B cell (primary cell): Measurements from ENCODE around the gene NHSL1. TPM values are rescaled to one million over a fixed set of nuclear protein-coding genes. Genes with fewer than 3 reads are reported as not detected.

ENCODE experiments used
- ATAC-seq: fragments of 200-7000 bp; cut with Tn5 transposase; one replicate; pipeline ENCODE4 v1.10.0; 2021; ENCODE audit warnings: low read depth, mild to moderate bottlenecking, moderate number of reproducible peaks, moderate library complexity
- CTCF ChIA-PET: fragments of 350-600 bp; sonication (Branson Sonifier 250); formaldehyde crosslinking; loops from one replicate; lab custom pipeline; 2021; ENCODE audit warnings: antibody characterized with exemption, inconsistent platforms; lab: Charles Lee
- POLR2A ChIA-PET: fragments of 350-600 bp; sonication (Branson Sonifier 250); formaldehyde crosslinking; loops from one replicate; lab custom pipeline; 2021; ENCODE audit warnings: antibody characterized with exemption; lab: Charles Lee
- DNase-seq: peaks from one replicate; pipeline ENCODE4 v3.0.0; 2013
- H2AFZ ChIP-seq: 2 replicates; pipeline ENCODE4 v1.6.1; 2012; ENCODE audit warnings: mild to moderate bottlenecking, low read depth, low read length; ENCODE audit not compliant: insufficient read depth, poor library complexity, severe bottlenecking
- H3K27ac ChIP-seq, 2 donors: 1 replicate in 1 of 2; 2 replicates in 1 of 2; pipeline ENCODE4 v1.5.1; 2012 to 2013; ENCODE audit warnings: low read length in 2 of 2, mild to moderate bottlenecking in 2 of 2, moderate library complexity in 1 of 2
- H3K27me3 ChIP-seq, 4 experiments: fragments of 200-600 bp in 1 of 4; sonication (generic) in 1 of 4; replicated peaks in 1 of 4; 1 replicate in 2 of 4; 2 replicates in 2 of 4; pipeline versions ENCODE4 v1.6.1 to v1.7.0; 2013 to 2016; ENCODE audit warnings: low read length in 3 of 4, mild to moderate bottlenecking in 2 of 4, mixed read lengths in 1 of 4, moderate library complexity in 1 of 4; ENCODE audit not compliant: insufficient read depth in 4 of 4, control insufficient read depth in 3 of 4; ENCODE audit errors: control extremely low read depth in 1 of 4
- H3K36me3 ChIP-seq, 2 experiments: replicated peaks in 1 of 2; 1 replicate in 1 of 2; 2 replicates in 1 of 2; pipeline versions ENCODE4 v1.6.1 to v1.7.1; 2013; ENCODE audit warnings: low read length in 1 of 2; ENCODE audit not compliant: insufficient read depth in 2 of 2, control insufficient read depth in 1 of 2; ENCODE audit errors: control extremely low read depth in 1 of 2, extremely low read depth in 1 of 2
- H3K4me1 ChIP-seq, 2 donors: fragments of 200-600 bp in 1 of 2; sonication (generic) in 1 of 2; 1 replicate in 1 of 2; 2 replicates in 1 of 2; pipeline versions ENCODE4 v1.5.1 to v1.6.1; 2013 to 2017; ENCODE audit warnings: low read length in 2 of 2; ENCODE audit not compliant: control insufficient read depth in 2 of 2, insufficient read depth in 2 of 2
- H3K4me2 ChIP-seq: replicated peaks from 2 replicates; pipeline ENCODE3; 2012; ENCODE audit warnings: mild to moderate bottlenecking, low read depth, low read length; ENCODE audit not compliant: poor library complexity, severe bottlenecking
- H3K4me3 ChIP-seq, 5 experiments: fragments of 200-600 bp in 1 of 5; sonication (generic) in 1 of 5; 1 replicate in 3 of 5; 2 replicates in 2 of 5; pipeline versions ENCODE4 v1.5.1 to v1.7.0; 2011 to 2016; ENCODE audit warnings: low read length in 4 of 5, mild to moderate bottlenecking in 4 of 5, low read depth in 2 of 5, control low read depth in 1 of 5, moderate library complexity in 1 of 5; ENCODE audit not compliant: insufficient read depth in 1 of 5; ENCODE audit errors: control extremely low read depth in 1 of 5, extremely low read depth in 1 of 5
- H3K79me2 ChIP-seq: fragments of 200-600 bp; sonication (generic); one replicate; pipeline ENCODE4 v1.6.0; 2016; ENCODE audit warnings: low read length; ENCODE audit not compliant: control insufficient read depth, insufficient read depth
- H3K9ac ChIP-seq: fragments of 200-600 bp; sonication (generic); 2 replicates; pipeline ENCODE4 v1.6.1; 2017; ENCODE audit warnings: mild to moderate bottlenecking, low read length, moderate library complexity
- H3K9me3 ChIP-seq, 3 donors: one replicate each; pipeline versions ENCODE4 v1.6.1 to v1.7.1; 2013; ENCODE audit warnings: low read length in 2 of 3; ENCODE audit not compliant: control insufficient read depth in 2 of 3, insufficient read depth in 1 of 3; ENCODE audit errors: control extremely low read depth in 1 of 3
- H4K20me1 ChIP-seq: 2 replicates; pipeline ENCODE4 v1.6.0; 2012; ENCODE audit warnings: mild to moderate bottlenecking, low read length; ENCODE audit not compliant: insufficient read depth, control insufficient read depth, poor library complexity, severe bottlenecking
- H3K27ac Mint-ChIP-seq: one replicate; pipeline ENCODE4 v1.8.0; 2021; ENCODE audit warnings: mixed read lengths
- H3K27me3 Mint-ChIP-seq: one replicate; pipeline ENCODE4 v1.8.0; 2021; ENCODE audit warnings: mixed read lengths
- H3K4me1 Mint-ChIP-seq: one replicate; pipeline ENCODE4 v1.8.0; 2021; ENCODE audit warnings: mixed read lengths
- H3K4me3 Mint-ChIP-seq: one replicate; pipeline ENCODE4 v1.8.0; 2021; ENCODE audit warnings: mixed read lengths
- H3K9me3 Mint-ChIP-seq: one replicate; pipeline ENCODE4 v1.8.0; 2022; ENCODE audit warnings: mixed read lengths; ENCODE audit not compliant: insufficient read depth
- EZH2 ChIP-seq: IDR thresholded peaks from 2 replicates; pipeline ENCODE4 v1.6.1; 2012; ENCODE audit warnings: borderline replicate concordance, low read depth, mild to moderate bottlenecking, moderate library complexity, low read length; ENCODE audit not compliant: insufficient read depth, poor library complexity, severe bottlenecking
- WGBS: methylation state at CpG from one replicate; pipeline ENCODE4 v1.1.5; 2013; ENCODE audit warnings: missing lambda C conversion rate; ENCODE audit not compliant: insufficient coverage; 5-methylcytosine and 5-hydroxymethylcytosine counted together
- intact Hi-C: fragments of 100-400 bp; cut with micrococcal nuclease; formaldehyde crosslinking; loops from one replicate; pipeline ENCODE4 v1.10.0; 2022
- polyA plus RNA-seq: library from polyadenylated mRNA; depleted of rRNA; stranded (reverse); fragments of >200 nt; gene quantifications from 2 replicates; pipeline ENCODE4 v1.2.3, GENCODE V29; 2012
- total RNA-seq, 2 donors: library from RNA; stranded (reverse); fragments of 120-200 nt in 1 of 2; gene quantifications; 1 replicate in 1 of 2; 2 replicates in 1 of 2; pipeline versions ENCODE4 v1.2.3 to v1.2.4, GENCODE V29; 2013 to 2022
- TF ChIP-seq, protein P1 (sequence below): fragments of 200-600 bp; IDR thresholded peaks from one replicate; pipeline ENCODE4 v1.8.0; 2022; ENCODE audit warnings: antibody characterized with exemption, mild to moderate bottlenecking

NHSL1 gene
- total and polyA plus RNA-seq, 2 donors (not counting 1 experiment from before 2014, with no cell fraction given), result 0.04 to 0.10 TPM

- CTCF ChIA-PET, result no interaction called here
Observed at GRCh38 chr6:138485586-138486248, 13.6 kb downstream of the NHSL1 start.

GRCh38 chr6:138485005-138485545 is 14.2 kb downstream of the NHSL1 start:
- H3K27ac ChIP-seq, result no peak overlapping the region
- 100% methylated on average over 7 of the region's 11 CpGs for WGBS
- H4K20me1 ChIP-seq, result no peaks in the 10 kb centered on the region
- H3K4me3 ChIP-seq, result no peak overlapping the region
- ATAC-seq, result no peak
- no peak overlapping the region for H3K4me3 Mint-ChIP-seq
- intact Hi-C loops, result no loop called here
- H3K27ac Mint-ChIP-seq, result no peak overlapping the region
- peaks cover 19% of the 10 kb centered on the region for H3K27me3 Mint-ChIP-seq
- no peak overlapping the region for H2AFZ ChIP-seq
- no peaks in the 10 kb centered on the region for H3K9me3 Mint-ChIP-seq
- no peak overlapping the region for H3K4me2 ChIP-seq
- H3K9me3 ChIP-seq, result no peaks in the 10 kb centered on the region
- CTCF ChIA-PET, result interaction anchor here (0.7 kb wide), 1 partner anchor 106 kb away, joined by 3 read pairs; no protein-coding TSS in a partner anchor
- no peak for DNase-seq
- no peak overlapping the region for H3K9ac ChIP-seq
- no peaks in the 10 kb centered on the region for H3K4me1 Mint-ChIP-seq
- TF ChIP-seq, protein P1, sequence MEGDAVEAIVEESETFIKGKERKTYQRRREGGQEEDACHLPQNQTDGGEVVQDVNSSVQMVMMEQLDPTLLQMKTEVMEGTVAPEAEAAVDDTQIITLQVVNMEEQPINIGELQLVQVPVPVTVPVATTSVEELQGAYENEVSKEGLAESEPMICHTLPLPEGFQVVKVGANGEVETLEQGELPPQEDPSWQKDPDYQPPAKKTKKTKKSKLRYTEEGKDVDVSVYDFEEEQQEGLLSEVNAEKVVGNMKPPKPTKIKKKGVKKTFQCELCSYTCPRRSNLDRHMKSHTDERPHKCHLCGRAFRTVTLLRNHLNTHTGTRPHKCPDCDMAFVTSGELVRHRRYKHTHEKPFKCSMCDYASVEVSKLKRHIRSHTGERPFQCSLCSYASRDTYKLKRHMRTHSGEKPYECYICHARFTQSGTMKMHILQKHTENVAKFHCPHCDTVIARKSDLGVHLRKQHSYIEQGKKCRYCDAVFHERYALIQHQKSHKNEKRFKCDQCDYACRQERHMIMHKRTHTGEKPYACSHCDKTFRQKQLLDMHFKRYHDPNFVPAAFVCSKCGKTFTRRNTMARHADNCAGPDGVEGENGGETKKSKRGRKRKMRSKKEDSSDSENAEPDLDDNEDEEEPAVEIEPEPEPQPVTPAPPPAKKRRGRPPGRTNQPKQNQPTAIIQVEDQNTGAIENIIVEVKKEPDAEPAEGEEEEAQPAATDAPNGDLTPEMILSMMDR, result no peak
- TF ChIP-seq EZH2, result no peak
- no peaks in the 10 kb centered on the region for H3K36me3 ChIP-seq
- POLR2A ChIA-PET, result no interaction called here
- no peaks in the 10 kb centered on the region for H3K4me1 ChIP-seq
- H3K27me3 ChIP-seq, result peaks cover 0 to 2% (median 0%) of the 10 kb centered on the region in 4 experiments
- no peaks in the 10 kb centered on the region for H3K79me2 ChIP-seq

More at GRCh38 chr6:138485586-138486248, 13.6 kb downstream of the NHSL1 start:
- peaks cover 19% of the 10 kb centered on the region for H3K27me3 Mint-ChIP-seq
- H3K27ac Mint-ChIP-seq, result no peak overlapping the region
- H3K4me2 ChIP-seq, result no peak overlapping the region
- H4K20me1 ChIP-seq, result no peaks in the 10 kb centered on the region
- no peak overlapping the region for H3K27ac ChIP-seq
- no peaks in the 10 kb centered on the region for H3K4me1 ChIP-seq
- H3K4me3 ChIP-seq, result no peak overlapping the region
- H3K79me2 ChIP-seq, result no peaks in the 10 kb centered on the region
- no peaks in the 10 kb centered on the region for H3K36me3 ChIP-seq
- no peaks in the 10 kb centered on the region for H3K4me1 Mint-ChIP-seq
- no peaks in the 10 kb centered on the region for H3K9me3 ChIP-seq
- intact Hi-C loops, result no loop called here
- H3K9ac ChIP-seq, result no peak overlapping the region
- H2AFZ ChIP-seq, result no peak overlapping the region
- ATAC-seq, result no peak
- POLR2A ChIA-PET, result no interaction called here
- WGBS, result 97% methylated on average over 12 of the region's 13 CpGs
- no peaks in the 10 kb centered on the region for H3K9me3 Mint-ChIP-seq
- H3K4me3 Mint-ChIP-seq, result no peak overlapping the region
- TF ChIP-seq, protein P1, result no peak
- TF ChIP-seq EZH2, result no peak
- DNase-seq, result no peak
- H3K27me3 ChIP-seq, result no peaks in the 10 kb centered on the region
